HT-29 (cell line): ENCODE data around the gene EDN3. TPM values are rescaled to one million over a fixed set of nuclear protein-coding genes. Genes with fewer than 3 reads are reported as not detected.
"Not testable (repeated sequence)": the region's sequence is repeated elsewhere in the genome, so short reads cannot be mapped to it uniquely, and the experiment has no call there.

Source experiments
- DNase-seq: peaks from one replicate; pipeline ENCODE4 v3.0.0-alpha.2; 2015; ENCODE audit warnings: low spot score
- total RNA-seq: library from RNA; depleted of rRNA; stranded (reverse); fragments of >200 nt; shearing (Covaris generic); gene quantifications from 2 replicates; pipeline ENCODE4 v1.2.3, GENCODE V29; 2014

EDN3 gene
- total RNA-seq, 1 experiment from 2014 or later = not detected

DNA sequence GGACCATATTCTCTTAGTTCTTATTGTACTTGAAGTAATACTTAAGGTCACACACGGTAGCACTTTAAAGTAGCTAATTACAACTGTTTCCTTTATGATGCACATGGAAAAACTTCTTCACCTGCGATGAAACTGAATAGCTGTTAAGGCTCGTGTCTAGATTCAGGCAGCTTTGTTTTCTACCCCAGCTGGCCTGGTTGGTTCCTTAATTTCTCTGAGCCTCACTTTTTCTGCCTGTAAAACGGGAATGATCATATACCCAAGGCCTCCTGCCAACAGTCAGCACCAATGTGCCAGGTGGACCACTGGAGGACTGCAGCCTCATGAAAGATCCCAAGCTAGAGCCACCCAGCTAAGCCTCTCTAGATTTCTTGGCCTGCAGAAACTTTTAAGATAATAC, 35.0 kb downstream of the EDN3 start:
- DNase-seq = no peak

- no peak for DNase-seq
Observed at GRCh38 chr20:59336540-59336939, 36.1 kb downstream of the EDN3 start.

DNA sequence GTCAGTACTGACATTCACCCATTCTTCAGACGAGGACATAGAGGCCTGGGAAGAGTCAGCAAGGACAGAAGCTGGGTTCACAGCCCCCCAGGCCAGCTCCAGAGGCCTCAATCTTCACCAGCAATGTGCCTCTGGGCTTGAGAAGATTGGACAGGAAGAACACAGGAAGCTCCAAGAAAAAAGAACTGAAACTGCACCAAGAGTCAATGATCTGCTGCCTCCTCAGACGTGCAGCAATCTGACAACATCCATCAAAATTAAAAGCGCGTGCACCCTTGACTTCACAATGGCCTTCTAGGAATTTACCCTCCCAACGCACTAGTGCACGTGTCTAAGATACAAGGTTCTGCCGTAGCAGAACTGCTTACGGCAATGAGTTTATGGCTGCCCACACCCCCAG, 38.0 kb downstream of the EDN3 start:
- DNase-seq = not testable (repeated sequence)

DNA sequence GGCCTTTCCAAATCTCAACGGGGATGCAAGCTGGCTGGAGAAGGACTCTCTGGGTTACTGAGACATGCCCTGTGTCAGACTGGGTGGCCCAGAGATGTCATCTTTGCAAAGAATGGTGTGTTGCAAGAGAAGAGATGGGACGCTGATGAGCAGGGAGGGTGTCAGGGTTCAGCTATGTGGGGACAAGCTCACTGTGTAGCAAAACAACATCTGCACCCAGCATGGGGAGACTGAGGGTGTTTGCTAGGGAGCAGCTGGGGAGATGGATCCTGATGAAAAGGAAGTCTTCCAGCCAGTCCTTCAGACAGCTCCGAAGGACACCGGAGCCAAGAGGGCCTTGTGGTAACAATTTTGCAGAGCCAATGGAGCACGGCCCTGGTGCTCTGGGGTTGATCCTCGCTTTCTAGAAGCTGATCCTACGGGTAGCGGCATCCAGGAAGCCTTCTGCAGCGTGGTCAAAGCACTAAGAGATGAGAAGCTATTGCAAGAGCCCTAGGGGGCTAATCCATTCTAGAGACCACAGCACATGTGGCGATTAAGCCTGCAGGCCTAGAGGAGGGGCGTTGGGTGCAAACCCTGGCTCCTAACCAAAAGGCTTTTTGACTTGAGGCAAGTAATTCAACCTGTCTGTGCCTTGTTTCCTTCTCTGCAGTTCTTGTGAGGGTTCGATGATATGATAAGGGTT, 39.9 kb downstream of the EDN3 start:
- no peak for DNase-seq

DNA sequence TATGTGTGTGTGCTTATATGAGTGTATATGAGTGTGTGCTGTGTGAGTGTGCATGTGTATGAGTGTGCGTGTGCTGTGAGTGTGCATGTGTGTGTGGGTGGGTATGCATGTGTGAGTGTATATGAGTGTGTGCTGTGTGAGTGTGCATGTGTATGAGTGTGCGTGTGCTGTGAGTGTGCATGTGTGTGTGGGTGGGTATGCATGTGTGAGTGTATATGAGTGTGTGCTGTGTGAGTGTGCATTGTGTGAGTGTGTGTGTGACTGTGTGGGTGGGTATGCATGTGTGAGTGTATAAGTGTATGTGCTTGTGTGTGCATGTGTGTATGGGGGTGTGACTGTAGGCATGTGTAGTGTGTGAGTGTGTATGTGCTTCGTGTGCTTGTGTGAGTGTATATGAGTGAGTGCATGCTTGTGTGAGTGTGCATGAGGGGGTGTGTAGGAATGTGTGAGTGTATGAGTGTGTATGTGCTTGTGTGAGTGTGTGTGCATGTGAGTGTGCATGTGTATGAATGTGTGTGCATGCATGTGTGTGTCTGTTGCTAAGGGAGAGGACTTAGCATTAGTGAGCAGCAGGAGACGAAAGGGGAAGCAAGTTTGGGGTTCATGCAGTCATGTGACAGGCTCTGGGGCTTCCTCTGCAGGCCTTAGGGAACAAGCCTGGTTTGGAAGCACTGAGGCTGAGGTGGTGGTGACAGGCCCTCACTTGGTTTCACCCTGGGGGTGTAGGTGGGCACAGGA, 41.0 kb downstream of the EDN3 start:
- DNase-seq = not testable (repeated sequence)

- DNase-seq = no peak
Observed at GRCh38 chr20:59342023-59342957, 41.9 kb downstream of the EDN3 start.

DNA sequence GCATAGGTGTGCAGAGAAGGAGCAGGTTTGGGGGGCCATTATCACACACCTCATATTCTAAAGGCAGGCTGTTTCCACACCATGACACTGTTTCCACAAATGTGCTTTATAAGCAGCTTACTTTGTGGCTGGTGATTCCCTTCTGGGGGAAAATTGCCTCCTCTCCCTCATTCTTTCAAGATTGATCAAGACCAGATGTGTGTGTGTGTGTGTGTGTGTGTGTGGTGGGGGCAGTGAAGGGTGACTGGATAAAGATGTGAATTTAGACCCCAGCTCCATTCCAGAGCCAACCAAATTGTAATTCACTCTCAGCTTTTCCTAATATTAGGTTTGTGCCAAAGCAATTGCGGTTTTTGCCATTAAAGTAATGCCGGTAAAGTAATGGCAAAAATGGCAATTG, 45.6 kb downstream of the EDN3 start:
- DNase-seq = no peak

GRCh38 chr20:59349277-59349676, 48.9 kb downstream of the EDN3 start:
- DNase-seq = no peak

- DNase-seq = no peak
Observed at GRCh38 chr20:59350330-59351156, 50.1 kb downstream of the EDN3 start.

- no peak for DNase-seq
Observed at GRCh38 chr20:59351157-59352040, 51.0 kb downstream of the EDN3 start.

GRCh38 chr20:59352541-59352940, 52.1 kb downstream of the EDN3 start:
- DNase-seq = no peak

DNA sequence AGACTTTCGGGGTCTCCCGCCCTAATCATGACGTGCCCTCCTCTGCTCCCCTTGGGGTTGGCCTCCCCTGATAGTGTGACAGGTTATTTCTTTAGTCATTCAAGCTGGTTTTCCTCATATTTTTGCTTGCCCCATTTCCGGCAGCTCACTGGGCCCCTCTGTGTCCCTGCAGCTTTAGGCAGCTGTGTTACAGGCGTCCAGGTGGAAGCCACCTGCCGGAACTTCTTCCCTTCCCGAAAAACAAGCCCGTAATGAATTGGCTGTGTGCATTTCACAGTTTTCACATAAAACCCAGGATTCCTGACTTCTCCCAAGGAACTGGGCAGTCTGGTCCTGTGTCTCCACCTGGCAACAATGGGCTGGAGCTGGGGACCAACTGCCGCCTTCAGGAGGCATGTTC, 52.6 kb downstream of the EDN3 start:
- DNase-seq = no peak

DNA sequence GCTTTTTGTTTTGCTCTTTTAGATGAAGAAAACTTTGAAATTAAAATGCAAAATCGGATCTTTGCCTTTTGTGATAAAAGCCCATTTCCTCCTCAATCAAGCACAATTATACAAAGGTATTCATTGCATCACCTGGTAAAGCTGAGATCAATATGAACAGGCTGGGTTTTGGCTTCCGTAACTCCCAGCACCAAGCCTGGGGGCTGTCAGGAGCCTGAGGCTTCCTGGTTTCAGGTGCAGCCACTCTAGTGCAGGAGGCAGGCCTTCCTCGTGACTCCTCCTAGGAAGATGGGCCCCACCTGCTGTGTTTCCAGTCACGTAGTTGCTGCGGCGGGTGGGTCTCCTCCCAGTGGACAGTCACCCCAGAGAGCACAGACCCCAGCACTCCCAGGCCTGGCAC, 54.0 kb downstream of the EDN3 start:
- no peak for DNase-seq

- DNase-seq = no peak
Observed at GRCh38 chr20:59355242-59355641, 54.8 kb downstream of the EDN3 start.

DNA sequence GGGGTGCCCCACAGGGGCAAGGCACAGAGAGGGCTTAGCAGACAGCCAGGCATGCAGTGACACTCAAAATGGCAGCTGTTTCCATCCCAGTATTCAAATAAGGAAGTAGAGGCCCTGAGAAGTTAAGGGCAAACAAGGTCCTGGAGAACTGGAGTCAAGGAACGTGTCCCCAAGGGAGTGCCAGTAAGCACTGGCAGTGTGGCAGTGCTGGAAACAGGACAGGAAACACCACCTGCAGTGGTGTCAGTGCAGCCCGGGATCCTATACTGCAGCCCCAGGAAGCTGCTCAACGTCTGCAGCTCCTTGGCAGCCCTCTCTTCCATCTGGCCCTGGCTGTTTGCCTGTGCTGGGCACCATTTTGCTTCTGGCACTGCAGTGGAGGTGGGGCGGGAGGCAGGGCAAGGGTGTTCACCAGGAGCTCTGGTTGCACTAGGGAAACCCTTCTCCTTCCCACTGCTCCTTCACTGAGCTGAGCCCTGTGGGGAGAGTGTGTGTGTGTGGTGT, 56.3 kb downstream of the EDN3 start:
- no peak for DNase-seq

DNA sequence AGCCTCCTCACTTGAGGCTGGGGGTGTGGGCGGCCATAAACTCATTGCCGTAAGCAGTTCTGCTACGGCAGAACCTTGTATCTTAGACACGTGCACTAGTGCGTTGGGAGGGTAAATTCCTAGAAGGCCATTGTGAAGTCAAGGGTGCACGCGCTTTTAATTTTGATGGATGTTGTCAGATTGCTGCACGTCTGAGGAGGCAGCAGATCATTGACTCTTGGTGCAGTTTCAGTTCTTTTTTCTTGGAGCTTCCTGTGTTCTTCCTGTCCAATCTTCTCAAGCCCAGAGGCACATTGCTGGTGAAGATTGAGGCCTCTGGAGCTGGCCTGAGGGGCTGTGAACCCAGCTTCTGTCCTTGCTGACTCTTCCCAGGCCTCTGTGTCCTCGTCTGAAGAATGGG, 58.4 kb downstream of the EDN3 start:
- DNase-seq = not testable (repeated sequence)

DNA sequence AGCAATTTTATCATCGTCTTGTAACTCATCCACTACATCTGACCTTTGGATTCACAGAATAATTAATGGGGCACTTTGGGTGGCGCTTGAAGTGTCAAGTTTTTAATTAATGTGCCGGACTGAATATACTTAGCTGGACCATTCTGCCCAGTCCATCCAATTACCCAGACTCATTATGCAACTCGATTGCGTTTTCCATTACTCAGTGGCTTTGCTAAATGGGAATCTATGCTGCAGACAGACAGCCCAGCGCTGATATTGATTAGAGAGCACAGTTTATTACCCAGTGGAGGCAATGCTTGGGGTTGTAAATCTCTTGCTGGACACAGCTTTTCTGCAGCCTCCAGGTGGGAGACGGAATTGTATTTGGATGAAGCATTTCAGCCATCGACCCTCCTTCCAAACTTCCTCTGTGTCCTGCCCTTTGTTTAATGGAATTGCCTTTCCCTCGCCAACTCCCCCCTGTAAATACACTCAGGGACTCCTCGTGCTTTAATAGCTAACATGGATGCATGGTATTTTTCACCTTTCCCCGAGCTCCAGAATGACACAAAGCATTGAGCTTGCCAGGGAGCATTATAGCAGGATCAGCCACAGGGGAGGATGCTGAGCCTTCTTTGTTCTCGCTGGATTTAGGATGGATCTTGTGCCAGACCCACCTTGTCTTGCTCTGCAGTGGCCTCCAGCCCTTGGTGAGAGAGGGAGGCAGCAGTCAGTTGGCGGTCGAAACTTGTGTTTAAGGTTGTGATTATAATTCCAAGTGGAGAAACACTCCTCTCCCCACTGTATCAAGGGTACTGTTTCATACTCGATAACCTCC, 59.7 kb downstream of the EDN3 start:
- no peak for DNase-seq

DNA sequence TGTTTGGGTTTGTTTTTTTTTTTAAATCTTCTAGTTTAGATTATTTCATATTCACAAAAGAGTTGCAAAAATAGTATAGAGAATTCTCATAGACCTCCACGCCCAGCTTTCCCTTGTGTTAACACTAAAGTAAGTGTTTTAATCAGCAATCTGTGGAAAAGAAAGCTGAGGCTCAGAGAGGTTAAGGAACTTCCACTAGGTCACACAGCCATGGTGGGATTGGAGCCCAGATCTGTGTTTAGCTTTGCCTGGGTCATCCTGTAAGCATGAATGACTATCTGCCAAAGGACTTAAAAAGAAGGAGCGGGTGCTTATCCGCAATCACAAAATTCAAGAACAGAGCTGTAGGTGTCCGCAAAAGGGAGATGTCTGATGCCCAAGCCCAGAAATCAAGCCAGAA, 60.5 kb downstream of the EDN3 start:
- DNase-seq = no peak

- no peak for DNase-seq
Observed at GRCh38 chr20:59361411-59361810, 61.0 kb downstream of the EDN3 start.
